ENCODE results near the gene ACRV1. TPM values are rescaled to one million over a fixed set of nuclear protein-coding genes. Genes with fewer than 3 reads are reported as not detected.

Gene ACRV1
- total and polyA plus RNA-seq, 2 donors (not counting 3 experiments of a cell fraction or from before 2014, with no cell fraction given): not detected

DNA sequence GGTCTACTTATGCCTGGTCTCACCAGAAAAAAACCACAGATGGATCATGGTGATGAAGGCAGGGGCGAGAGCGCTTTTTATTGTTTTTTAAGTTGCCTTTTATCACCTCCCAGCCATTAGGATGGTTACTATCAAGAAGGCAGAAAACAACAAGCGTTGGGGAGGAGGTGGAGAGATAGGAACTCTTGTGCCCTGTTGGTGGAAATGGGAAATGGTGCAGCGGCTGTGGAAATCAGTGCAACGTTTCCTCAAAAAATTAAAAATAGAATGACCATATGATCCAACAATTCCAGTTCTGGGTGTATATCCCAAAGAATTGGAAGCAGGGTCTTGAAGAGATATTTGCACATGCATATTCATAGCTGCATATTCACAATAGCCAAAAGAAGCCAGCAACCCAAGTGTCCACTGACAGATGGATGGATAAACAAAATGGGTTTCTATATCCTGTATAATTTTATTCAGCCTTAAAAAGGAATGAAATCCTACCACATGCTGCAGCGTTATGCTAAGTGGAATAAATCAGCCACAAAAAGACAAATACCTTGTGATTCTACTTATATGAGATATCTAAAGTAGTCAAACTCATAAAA is 20.5 kb upstream of the ACRV1 start:
- Histone ChIP-seq H3K27ac (ENCODE audit: insufficient read depth, low read depth, low read length) (no peak overlapping the region), H3K36me3 (ENCODE audit: control insufficient read depth in 2 of 2, extremely low read depth in 1 of 2, insufficient read depth in 2 of 2, low read length in 2 of 2) (no peaks in the 10 kb centered on the region), H3K9me1 (replicated peaks; ENCODE audit: control insufficient read depth, extremely low read depth, insufficient read depth, low read length) (no peaks in the 10 kb centered on the region), H3K4me1 (ENCODE audit: control insufficient read depth, extremely low read depth, insufficient read depth, low read length) (no peaks in the 10 kb centered on the region), H3K79me2 (ENCODE audit: control insufficient read depth, insufficient read depth, low read length) (no peaks in the 10 kb centered on the region), H2AFZ (ENCODE audit: low read depth, low read length) (no peak overlapping the region), H3K4me3 (replicated peaks in 1 of 3; ENCODE audit: insufficient read depth in 1 of 3, low read depth in 1 of 3, low read length in 3 of 3) (no peak overlapping the region), H3K27me3 (ENCODE audit: control insufficient read depth in 2 of 2, insufficient read depth in 2 of 2, low read length in 2 of 2) (peaks cover 4% of the 10 kb centered on the region in 2 experiments), H3K9me3 (replicated peaks; ENCODE audit: control insufficient read depth, insufficient read depth, low read length) (no peaks in the 10 kb centered on the region), H3K9ac (replicated peaks; ENCODE audit: extremely low read depth, insufficient read depth, low read length) (no peak overlapping the region), H4K20me1 (replicated peaks; ENCODE audit: control insufficient read depth, extremely low read depth, insufficient read depth, low read length) (no peaks in the 10 kb centered on the region), H3K4me2 (ENCODE audit: insufficient read depth, low read length) (no peak overlapping the region)
- TF ChIP-seq FOS (IDR thresholded peaks at IDR 0.05; ENCODE audit: borderline replicate concordance, insufficient read depth, low read length) (no peak), MAX (IDR thresholded peaks at IDR 0.05; ENCODE audit: insufficient read depth, insufficient read length) (no peak), GATA2 (IDR thresholded peaks at IDR 0.05; ENCODE audit: insufficient read depth, insufficient read length, low read depth, low read length) (no peak), MYC (IDR thresholded peaks at IDR 0.05; ENCODE audit: low read depth, low read length) (no peak), POLR2AphosphoS5 (IDR thresholded peaks at IDR 0.05; ENCODE audit: insufficient read depth, low read depth, low read length) (no peak), EZH2 (IDR thresholded peaks at IDR 0.05; ENCODE audit: borderline replicate concordance, low read depth, low read length, severe bottlenecking) (no peak), POLR2A (IDR thresholded peaks at IDR 0.05; ENCODE audit: low read depth, low read length) (no peak), JUN (IDR thresholded peaks at IDR 0.05; ENCODE audit: borderline replicate concordance, insufficient read depth, insufficient read length, low read depth) (no peak)
- TF ChIP-seq, protein P1, sequence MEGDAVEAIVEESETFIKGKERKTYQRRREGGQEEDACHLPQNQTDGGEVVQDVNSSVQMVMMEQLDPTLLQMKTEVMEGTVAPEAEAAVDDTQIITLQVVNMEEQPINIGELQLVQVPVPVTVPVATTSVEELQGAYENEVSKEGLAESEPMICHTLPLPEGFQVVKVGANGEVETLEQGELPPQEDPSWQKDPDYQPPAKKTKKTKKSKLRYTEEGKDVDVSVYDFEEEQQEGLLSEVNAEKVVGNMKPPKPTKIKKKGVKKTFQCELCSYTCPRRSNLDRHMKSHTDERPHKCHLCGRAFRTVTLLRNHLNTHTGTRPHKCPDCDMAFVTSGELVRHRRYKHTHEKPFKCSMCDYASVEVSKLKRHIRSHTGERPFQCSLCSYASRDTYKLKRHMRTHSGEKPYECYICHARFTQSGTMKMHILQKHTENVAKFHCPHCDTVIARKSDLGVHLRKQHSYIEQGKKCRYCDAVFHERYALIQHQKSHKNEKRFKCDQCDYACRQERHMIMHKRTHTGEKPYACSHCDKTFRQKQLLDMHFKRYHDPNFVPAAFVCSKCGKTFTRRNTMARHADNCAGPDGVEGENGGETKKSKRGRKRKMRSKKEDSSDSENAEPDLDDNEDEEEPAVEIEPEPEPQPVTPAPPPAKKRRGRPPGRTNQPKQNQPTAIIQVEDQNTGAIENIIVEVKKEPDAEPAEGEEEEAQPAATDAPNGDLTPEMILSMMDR (IDR thresholded peaks at IDR 0.05; ENCODE audit: extremely low read depth in 1 of 2, insufficient read depth in 1 of 2, low read depth in 1 of 2, low read length in 2 of 2): no peak
- FAIRE-seq: no peak
- no peak for DNase-seq (ENCODE audit: low read depth, low spot score)
- POLR2A ChIA-PET: no interaction called here
- no TSS peak for BruUV-seq (replicated peaks)
- dilution Hi-C loops (cut with MboI; ENCODE audit: extremely low pct_ligation_motif_present, low sequenced_read_pairs) (no loop called here), intact Hi-C loops (cut with micrococcal nuclease) (no loop called here)
- CTCF ChIA-PET: no interaction called here

Measured in endothelial cell of umbilical vein (primary cell).